SKM-1 treated with dmso at 0.1 percent for 144 hours (cell line): ENCODE measurements around the gene HLTF.
A peak's percentile ranks its signal among the peaks of the same experiment; 100 is the strongest.
"Not testable (repeated sequence)": the region's sequence is repeated elsewhere in the genome, so short reads cannot be mapped to it uniquely, and the experiment has no call there.

Experiments used
- DNase-seq: peaks from one replicate; lab custom pipeline; 2025; ENCODE audit not compliant: unreplicated experiment; lab: John Stamatoyannopoulos, UW

HLTF gene

GRCh38 chr3:148992027-148992634, 94.2 kb downstream of the HLTF start:
- no peak for DNase-seq

- peak; percentile 76 for DNase-seq
Observed at GRCh38 chr3:148991219-148992026, 94.9 kb downstream of the HLTF start, which contains the start of gene GYG1. GYG1 (plus strand) TSS chr3:148991540; CDS start chr3:148991641, 101 bp downstream.

- peak; percentile 90 for DNase-seq
Observed at GRCh38 chr3:148990236-148990635, 96.1 kb downstream of the HLTF start.

- not testable (repeated sequence) for DNase-seq
Observed at GRCh38 chr3:148987551-148987950, 98.8 kb downstream of the HLTF start.

GRCh38 chr3:148981273-148981672, 105.1 kb downstream of the HLTF start:
- no peak for DNase-seq
